ENCODE measurements around the gene IFNGR1. TPM values are rescaled to one million over a fixed set of nuclear protein-coding genes. Genes with fewer than 3 reads are reported as not detected.

IFNGR1 gene
- total RNA-seq, 2 donors from 2014 or later = 23.7 to 30.2 TPM

DNA sequence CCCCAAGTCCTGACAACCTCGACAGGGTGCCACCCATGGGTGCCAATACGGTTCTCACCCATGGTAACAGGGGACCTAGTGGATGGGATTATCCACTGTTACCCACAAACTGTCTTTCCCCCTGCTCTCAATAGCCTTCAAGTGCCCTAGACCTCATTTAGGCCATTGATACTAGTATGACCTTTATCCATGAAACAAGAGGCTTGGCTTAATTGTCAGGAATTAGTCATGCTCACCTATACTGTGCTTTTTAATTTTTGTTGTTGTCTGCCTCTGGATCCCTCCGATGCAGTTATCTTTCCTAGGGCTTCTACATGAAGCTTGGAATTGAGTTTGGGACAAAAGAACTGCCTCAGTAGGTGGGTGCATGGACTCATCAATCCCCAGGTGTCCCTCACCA lies 33.9 kb downstream of the IFNGR1 start:
- Histone ChIP-seq H3K9me3 (ENCODE audit: control insufficient read depth, low read length) (peaks cover 90% of the 10 kb centered on the region), H3K36me3 (ENCODE audit: control insufficient read depth, insufficient read depth, low read length) (no peaks in the 10 kb centered on the region), H3K9ac (ENCODE audit: extremely low read depth, low read length, poor library complexity, severe bottlenecking) (no peak overlapping the region), H3K27me3 (ENCODE audit: control insufficient read depth, insufficient read depth, low read length, poor library complexity, severe bottlenecking) (no peaks in the 10 kb centered on the region), H3K27ac (ENCODE audit: low read depth, low read length) (no peak overlapping the region), H3K4me1 (ENCODE audit: control insufficient read depth, insufficient read depth, low read length) (no peaks in the 10 kb centered on the region), H3K4me3 (ENCODE audit: low read length) (no peak overlapping the region)
- TF ChIP-seq, protein P1, sequence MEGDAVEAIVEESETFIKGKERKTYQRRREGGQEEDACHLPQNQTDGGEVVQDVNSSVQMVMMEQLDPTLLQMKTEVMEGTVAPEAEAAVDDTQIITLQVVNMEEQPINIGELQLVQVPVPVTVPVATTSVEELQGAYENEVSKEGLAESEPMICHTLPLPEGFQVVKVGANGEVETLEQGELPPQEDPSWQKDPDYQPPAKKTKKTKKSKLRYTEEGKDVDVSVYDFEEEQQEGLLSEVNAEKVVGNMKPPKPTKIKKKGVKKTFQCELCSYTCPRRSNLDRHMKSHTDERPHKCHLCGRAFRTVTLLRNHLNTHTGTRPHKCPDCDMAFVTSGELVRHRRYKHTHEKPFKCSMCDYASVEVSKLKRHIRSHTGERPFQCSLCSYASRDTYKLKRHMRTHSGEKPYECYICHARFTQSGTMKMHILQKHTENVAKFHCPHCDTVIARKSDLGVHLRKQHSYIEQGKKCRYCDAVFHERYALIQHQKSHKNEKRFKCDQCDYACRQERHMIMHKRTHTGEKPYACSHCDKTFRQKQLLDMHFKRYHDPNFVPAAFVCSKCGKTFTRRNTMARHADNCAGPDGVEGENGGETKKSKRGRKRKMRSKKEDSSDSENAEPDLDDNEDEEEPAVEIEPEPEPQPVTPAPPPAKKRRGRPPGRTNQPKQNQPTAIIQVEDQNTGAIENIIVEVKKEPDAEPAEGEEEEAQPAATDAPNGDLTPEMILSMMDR (conservative IDR thresholded peaks at IDR 0.05) = no peak
- Mint-ChIP-seq H3K27ac (no peak overlapping the region), H3K4me3 (no peak overlapping the region), H3K27me3 (ENCODE audit: insufficient read depth) (no peaks in the 10 kb centered on the region), H3K4me1 (no peaks in the 10 kb centered on the region), H3K9me3 (peaks cover 90% of the 10 kb centered on the region), H3K36me3 (ENCODE audit: low read depth) (peaks cover 8% of the 10 kb centered on the region)
- no peak for DNase-seq
- WGBS, 2 experiments (ENCODE audit: insufficient coverage in 1 of 2, insufficient read length in 1 of 2) = 90 to 96% methylated on average over 3 of the region's 3 CpGs

DNA sequence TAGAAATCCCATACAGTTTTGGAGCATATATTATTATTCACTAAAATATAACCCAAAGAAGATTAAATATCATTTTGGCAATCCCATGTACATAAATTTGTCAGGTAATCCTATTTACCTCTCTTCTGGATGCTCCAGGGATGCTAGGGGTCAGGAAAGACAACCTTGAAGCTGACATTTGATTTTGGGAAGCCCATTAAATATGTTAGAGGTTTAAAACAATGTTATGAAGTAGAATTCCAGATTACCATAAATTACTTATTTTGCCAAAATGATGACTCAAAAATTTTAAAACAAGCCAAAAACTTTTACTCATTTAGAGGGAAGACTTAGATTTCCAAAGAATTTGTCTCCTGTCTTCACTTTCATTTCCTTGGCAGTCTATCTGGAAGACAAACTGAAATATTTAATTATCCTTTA lies 36.5 kb downstream of the IFNGR1 start:
- no peaks in the 10 kb centered on the region for H3K4me1 ChIP-seq (ENCODE audit: control insufficient read depth, insufficient read depth, low read length)
- DNase-seq = no peak
- no peak overlapping the region for H3K27ac ChIP-seq (ENCODE audit: low read depth, low read length)
- Mint-ChIP-seq H3K36me3 (ENCODE audit: low read depth) (peaks cover 8% of the 10 kb centered on the region), H3K4me1 (no peaks in the 10 kb centered on the region), H3K27ac (no peak overlapping the region), H3K4me3 (no peak overlapping the region), H3K9me3 (peaks cover 91% of the 10 kb centered on the region), H3K27me3 (ENCODE audit: insufficient read depth) (no peaks in the 10 kb centered on the region)
- TF ChIP-seq, protein P1 (conservative IDR thresholded peaks at IDR 0.05) = no peak
- no peak overlapping the region for H3K9ac ChIP-seq (ENCODE audit: extremely low read depth, low read length, poor library complexity, severe bottlenecking)
- no peak overlapping the region for H3K4me3 ChIP-seq (ENCODE audit: low read length)
- H3K9me3 ChIP-seq (ENCODE audit: control insufficient read depth, low read length) = peaks cover 80% of the 10 kb centered on the region
- no peaks in the 10 kb centered on the region for H3K36me3 ChIP-seq (ENCODE audit: control insufficient read depth, insufficient read depth, low read length)
- H3K27me3 ChIP-seq (ENCODE audit: control insufficient read depth, insufficient read depth, low read length, poor library complexity, severe bottlenecking) = no peaks in the 10 kb centered on the region

DNA sequence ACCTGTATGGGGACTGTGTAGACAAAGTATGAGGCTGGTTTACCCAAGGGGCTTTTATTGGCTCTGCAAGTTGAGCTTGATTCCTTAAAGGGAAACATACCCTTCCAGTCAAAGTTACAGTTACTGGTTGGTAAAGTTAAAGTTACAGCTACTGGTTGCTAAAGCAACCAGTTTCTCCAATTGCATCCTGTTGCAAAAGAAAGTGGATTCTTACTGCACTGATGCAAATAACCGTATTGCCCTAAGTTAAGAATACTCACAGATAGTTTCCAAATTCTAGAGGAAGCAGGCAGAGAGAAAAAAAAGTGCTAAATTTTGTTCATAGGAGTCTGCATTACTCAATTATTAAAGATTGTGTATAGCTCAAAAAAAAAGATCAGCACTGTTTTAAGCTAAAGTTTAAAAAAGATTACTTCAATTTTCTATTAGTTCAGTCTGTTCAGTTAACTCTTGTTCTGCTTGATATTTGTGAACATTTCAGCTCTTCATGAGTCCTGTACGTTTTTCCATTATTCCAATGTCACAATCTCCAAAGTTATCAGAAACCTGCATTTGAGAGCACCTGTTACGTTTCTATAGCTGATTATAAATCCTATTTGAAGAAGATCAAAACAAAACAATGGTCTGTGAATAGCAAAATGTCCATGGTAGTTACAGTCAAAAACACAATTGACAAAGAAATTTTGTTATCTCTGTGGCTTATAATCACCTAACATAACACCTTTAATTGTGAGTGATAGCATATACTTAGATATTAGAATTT lies 37.1 kb downstream of the IFNGR1 start:
- no peak overlapping the region for H3K27ac ChIP-seq (ENCODE audit: low read depth, low read length)
- H3K4me1 Mint-ChIP-seq = no peaks in the 10 kb centered on the region
- H3K36me3 ChIP-seq (ENCODE audit: control insufficient read depth, insufficient read depth, low read length) = no peaks in the 10 kb centered on the region
- no peak overlapping the region for H3K9ac ChIP-seq (ENCODE audit: extremely low read depth, low read length, poor library complexity, severe bottlenecking)
- peaks cover 8% of the 10 kb centered on the region for H3K36me3 Mint-ChIP-seq (ENCODE audit: low read depth)
- DNase-seq = no peak
- H3K9me3 Mint-ChIP-seq = peaks cover 87% of the 10 kb centered on the region
- H3K27ac Mint-ChIP-seq = no peak overlapping the region
- H3K4me3 Mint-ChIP-seq = no peak overlapping the region
- 81 to 90% methylated on average over 2 to 3 of the region's 3 CpGs for WGBS, 2 experiments (ENCODE audit: insufficient coverage in 1 of 2, insufficient read length in 1 of 2)
- no peaks in the 10 kb centered on the region for H3K4me1 ChIP-seq (ENCODE audit: control insufficient read depth, insufficient read depth, low read length)
- H3K9me3 ChIP-seq (ENCODE audit: control insufficient read depth, low read length) = peaks cover 74% of the 10 kb centered on the region
- no peaks in the 10 kb centered on the region for H3K27me3 ChIP-seq (ENCODE audit: control insufficient read depth, insufficient read depth, low read length, poor library complexity, severe bottlenecking)
- H3K4me3 ChIP-seq (ENCODE audit: low read length) = no peak overlapping the region
- H3K27me3 Mint-ChIP-seq (ENCODE audit: insufficient read depth) = no peaks in the 10 kb centered on the region
- TF ChIP-seq, protein P1 (conservative IDR thresholded peaks at IDR 0.05) = no peak
